Gastroesophageal sphincter (tissue), 3 donors: ENCODE data around the gene LETM1.

ENCODE experiments used
- CTCF ChIP-seq, 4 experiments: fragments of 200-600 bp in 2 of 4; fragments of 450-650 bp in 2 of 4; sonication (generic) in 1 of 4; IDR thresholded peaks; one replicate each; pipeline ENCODE4 v1.5.1; 2017 to 2019; ENCODE audit warnings: antibody characterized with exemption in 4 of 4, mild to moderate bottlenecking in 2 of 4, moderate library complexity in 2 of 4
- EP300 ChIP-seq: sonication (generic); formaldehyde crosslinking; IDR thresholded peaks from one replicate; pipeline ENCODE4 v1.6.1; 2017; ENCODE audit warnings: antibody characterized with exemption, mild to moderate bottlenecking
- POLR2A ChIP-seq, 2 donors: fragments of 450-650 bp; IDR thresholded peaks; one replicate each; pipeline ENCODE4 v1.6.1; 2017; ENCODE audit warnings: antibody characterized with exemption in 2 of 2, mild to moderate bottlenecking in 2 of 2, moderate library complexity in 1 of 2
- POLR2AphosphoS5 ChIP-seq: sonication (generic); formaldehyde crosslinking; IDR thresholded peaks from one replicate; pipeline ENCODE4 v1.6.1; 2017; ENCODE audit warnings: antibody characterized with exemption

GRCh38 chr4:1769692-1770091 is 86.3 kb downstream of the LETM1 start:
- no peak for TF ChIP-seq CTCF (IDR thresholded peaks at IDR 0.05)
- TF ChIP-seq POLR2A (IDR thresholded peaks at IDR 0.05) = no peak
- no peak for TF ChIP-seq POLR2AphosphoS5
- no peak for TF ChIP-seq EP300
